Stimulated activated CD8-positive, alpha-beta memory T cell treated with anti-CD3 and anti-CD28 coated beads, Interleukin-15, amount 100 ng/mL, for 1 hour (primary cell): Measurements from ENCODE around the gene DENND1A.

Experiments
- DNase-seq: peaks from one replicate; pipeline ENCODE4 v3.0.0-alpha.2; 2020; ENCODE audit warnings: low read depth

DENND1A gene

DNA sequence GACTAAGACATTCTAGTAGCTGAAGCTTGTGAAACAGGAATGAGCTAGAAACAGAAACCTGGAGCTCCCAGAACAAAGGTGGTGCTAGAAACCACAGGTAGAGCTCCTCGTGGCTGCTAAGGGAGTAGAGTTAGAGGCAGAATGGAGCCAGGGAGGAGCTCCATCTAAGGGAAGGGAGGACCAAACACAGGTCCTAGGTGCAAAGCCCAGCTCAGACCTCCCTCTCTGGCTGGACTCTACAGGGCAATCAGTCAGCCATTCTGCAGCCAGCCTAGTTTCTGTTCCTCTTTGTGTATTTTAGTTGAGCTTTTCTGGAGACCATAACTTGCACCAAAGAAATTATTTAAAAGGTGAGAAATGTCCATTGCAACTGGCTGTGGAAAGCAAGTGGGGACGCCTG, 503.5 kb downstream of the DENND1A start:
- no peak for DNase-seq

DNA sequence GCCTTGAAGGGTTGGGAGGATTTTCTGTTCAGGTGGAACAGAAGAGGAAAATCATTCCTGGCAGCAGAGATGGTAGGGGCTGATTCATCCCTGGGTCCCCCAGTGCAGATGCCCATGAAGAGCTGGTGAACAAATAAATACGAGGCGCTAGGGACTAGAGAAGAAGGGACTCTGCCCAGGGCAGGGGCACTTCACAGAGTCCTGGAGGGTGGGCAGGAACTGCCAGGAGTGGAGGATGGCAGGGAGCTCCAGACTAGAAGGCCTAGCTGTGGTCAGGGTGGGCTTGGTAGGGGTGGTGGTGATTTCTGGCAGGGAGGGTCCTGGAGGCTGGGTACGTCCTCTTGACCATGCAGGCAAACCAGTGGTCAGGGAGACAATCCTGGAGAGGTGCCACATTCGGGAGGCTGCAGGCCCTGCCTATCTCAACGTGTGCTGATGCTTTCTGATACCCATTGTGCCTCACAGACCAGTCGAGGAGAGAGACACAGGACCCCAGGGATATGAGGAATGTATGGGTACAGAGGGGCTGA, 504.0 kb downstream of the DENND1A start:
- DNase-seq: no peak

DNA sequence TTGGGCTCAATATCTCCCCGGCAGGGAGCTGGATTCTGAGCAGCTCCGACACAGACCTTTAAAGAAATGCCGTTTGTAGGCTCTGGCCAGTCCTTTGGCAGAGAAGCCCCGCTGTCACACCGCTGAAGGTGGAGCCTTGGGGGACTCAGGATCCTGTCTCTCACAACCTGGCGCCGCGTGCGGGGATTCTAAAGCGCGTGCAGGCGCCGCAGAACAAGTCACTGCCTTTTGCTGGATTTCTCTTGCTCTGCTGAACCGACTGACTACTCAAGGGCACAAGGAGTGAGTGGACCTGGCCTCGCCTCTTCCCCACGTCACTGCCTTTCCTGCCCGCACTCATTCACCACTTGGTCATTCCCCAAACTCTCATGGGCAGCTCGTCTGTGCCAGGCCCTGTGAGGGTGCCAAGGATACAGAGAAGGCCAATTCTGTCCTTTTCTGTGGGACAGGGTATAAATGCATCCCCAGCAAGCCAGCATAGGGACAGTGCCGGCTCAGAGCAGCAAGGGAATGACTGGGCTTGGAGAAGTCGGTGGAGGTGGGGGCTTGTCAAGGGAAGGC, 504.6 kb downstream of the DENND1A start:
- DNase-seq: no peak

DNA sequence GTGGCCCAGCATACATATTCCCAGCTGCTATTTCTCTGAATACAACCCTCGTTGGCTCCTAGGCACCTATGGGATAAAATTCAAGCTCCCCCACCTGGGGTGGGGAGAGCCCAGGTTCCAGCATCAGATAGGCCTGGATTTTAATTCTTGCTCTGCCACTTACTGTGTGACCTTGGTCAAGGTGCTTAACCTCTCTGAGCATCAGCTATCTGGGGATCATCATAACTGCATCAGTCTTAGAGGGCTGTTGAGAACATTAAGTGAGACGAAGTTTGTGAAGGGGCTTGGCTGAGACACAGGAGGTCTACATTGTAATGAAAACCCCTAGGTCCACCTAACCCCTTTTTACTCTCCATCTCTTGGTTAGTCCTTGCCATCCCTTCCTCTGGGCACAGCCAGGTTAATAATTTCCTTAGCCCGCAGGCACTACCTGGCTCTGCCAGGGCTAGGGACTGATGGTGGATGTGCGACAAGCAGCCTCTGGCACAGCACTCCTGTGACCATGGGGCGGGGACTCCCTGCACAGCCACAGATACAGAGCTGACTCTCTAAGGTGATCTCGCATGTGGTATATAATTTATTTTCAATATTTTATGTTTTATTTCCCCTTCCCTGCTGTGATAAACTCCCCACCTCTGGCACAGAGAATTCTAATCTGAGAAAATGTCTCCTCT, 505.2 kb downstream of the DENND1A start:
- DNase-seq: no peak

DNA sequence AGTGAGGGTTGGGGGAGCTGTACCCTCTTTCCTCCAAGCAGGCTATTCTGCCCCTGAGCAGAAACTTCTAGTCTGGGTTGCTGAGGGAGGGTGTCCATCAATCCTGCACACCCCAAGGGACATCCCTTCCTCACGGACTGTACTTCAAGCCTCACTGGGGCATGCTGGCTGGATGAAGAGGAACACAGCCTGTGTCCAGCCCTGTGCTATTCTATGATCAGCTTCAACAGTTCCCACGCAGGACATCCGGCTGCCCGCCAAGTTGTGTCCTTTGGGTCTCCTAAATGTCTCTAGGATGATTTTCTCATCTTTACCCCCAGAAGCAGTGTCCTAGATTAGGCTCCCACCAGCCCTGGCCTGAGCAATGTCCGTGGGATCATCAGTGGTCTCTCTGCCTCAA, 505.8 kb downstream of the DENND1A start:
- DNase-seq: no peak

DNA sequence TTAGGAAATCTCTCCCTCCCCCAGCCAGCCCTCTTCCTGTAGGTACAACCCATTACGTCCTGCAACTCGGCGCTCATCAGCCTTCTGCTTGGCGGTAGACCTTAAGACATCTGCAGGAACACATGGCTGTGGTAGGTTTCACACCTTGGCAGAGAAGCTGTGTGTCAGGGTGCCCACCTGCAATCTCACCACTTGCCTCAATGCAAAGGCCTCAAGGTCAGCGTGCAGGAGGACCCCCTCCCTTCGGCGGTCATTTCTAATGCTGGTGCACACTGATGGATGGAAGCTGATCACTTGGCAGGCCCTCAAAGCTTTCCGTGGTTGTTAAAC, 506.6 kb downstream of the DENND1A start:
- no peak for DNase-seq

DNA sequence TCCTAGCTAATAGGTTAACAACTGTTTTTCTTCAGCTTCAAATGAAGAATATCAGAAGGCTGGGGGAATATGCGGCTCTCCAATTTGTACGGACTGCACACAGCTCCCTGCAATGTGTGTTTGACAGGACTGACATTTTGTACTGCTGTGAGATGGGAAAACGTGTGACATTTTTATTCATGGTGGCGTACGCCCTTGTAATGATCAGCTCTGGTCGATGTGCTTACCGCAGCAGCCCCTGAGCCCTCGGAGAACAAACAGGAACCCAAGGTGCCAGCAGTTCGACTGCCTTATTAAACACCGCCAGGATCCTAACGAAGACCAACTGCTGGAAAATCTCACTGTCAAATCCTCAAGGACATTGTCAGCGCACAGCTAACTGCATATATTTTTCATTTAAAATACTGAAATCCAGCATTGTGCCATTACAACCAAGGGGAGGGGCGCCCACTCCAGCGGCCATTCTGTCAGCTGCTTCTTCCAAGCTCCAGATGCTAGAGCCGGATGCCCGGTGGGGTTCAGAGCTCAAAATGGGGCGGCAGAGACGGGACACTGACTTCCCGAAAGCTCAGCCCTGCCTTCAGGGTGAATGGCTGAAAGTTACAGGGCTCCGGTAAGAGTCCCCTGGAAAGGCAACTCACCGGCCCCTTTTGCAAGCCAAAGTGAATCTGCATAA, 507.2 kb downstream of the DENND1A start:
- DNase-seq: no peak

DNA sequence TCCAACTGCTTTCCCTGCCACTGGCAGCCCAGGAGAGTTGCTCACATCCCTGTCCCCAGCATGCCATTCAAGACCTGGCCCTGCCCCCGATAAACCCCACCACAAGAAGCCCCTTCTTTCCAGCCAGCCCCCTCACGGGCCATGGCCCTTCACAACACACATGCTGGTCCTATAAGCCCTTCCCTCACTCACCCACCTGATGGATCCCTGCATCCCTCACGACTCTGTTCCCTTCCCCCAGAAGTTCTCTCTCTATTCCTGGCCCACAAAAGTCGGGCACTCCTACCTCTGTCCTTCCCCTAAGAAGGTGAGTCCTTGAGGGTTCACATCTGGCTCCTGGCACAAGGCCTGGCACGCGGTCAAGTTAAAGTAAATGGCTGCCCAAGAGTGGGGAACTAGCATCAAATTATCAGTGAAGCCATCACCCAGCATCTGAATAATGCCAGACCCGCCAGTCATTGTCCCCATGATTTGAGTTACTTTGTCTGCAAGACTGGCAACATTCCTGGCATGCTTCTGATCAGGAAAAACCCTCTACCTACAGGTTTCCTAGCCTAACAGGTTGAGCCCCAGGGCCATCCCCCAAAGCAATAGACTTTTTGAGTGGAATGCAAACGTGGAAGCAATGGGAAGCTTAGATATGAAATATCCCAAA, 508.0 kb downstream of the DENND1A start:
- DNase-seq: no peak

DNA sequence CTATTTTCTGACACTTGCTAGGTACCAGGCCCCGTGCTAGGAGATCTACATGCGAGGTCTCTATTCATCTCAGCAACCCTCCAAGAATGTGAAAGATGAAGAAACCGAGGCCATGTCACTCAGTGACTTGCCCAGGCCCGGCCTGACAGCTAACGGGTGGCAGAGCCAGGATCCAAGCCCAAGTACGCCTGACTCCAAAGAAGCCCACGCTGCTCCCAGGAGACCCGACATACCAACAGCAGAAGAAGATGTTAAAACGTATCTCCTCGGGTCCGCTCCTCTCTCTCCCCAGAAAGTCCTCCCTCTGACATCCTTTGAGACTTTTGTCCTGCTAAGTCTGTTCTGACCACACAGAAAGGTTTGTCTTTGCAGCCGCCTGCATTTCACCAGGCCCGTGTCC, 508.7 kb downstream of the DENND1A start:
- no peak for DNase-seq

DNA sequence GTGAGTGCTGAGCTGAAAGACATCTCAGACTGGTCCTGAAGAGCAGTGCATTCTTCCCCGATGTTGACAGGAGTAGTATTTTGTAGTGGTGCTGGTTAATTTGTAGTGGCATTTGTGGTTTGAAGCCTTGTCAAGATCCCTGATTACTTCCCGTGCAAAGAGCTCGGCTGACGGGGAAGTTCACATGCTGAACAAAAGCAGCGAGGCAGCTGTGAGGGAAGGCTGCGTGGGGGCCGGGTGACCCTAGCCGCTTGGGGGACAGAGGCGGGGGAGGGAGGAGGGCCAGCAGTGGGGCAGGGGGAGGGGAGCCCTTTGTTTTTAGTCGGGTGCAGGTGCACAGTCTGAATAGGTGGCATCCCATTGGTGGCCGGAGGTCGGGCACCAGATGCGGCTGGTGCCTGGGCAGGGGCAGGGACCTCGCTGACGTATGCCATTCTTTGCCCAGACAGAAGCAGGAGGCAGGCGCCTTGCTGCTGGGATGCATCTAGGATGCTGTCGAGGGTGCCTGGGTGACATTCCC, 509.3 kb downstream of the DENND1A start:
- no peak for DNase-seq

DNA sequence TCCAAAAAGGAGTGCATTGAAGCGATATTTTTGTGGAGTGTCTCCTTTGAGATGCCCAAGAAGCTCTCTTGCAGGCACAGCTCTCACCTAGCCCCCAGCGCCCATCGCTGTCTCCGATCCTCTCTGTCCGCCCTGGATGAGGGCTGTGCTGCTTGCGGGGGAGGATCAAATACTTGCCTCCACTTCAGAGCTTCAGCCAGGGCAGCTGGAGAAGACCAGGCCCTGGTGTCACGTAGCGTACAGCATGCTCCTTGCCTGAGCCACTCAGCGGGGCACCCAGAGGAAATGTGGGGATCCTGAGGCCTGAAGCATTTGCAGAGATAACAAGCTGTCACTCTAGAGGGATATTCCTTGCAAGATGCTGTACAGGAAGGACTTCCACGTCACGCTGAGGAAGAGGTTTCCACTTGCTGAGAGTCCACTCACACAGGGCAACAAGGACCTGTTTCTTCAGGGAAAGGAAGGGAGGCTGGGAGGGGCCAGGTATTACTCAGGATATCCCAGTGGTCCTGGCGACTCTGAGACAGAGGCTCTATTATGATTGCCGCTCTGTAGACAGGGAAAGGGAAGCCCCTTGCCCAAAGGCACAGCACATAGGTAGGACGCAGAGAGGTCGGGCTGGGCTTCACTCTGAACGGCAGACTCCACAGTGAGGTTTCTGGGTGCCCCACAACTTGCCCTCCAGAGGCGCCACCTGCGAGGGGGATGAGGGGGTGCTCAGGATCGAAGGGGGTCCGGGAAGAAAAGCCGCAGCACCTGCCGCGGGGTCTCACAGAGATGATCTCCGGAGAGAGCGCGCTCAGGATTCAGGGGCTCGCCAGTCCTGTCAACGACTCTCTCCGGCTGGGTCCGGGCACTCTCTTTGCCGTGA, 510.0 kb downstream of the DENND1A start:
- no peak for DNase-seq

DNA sequence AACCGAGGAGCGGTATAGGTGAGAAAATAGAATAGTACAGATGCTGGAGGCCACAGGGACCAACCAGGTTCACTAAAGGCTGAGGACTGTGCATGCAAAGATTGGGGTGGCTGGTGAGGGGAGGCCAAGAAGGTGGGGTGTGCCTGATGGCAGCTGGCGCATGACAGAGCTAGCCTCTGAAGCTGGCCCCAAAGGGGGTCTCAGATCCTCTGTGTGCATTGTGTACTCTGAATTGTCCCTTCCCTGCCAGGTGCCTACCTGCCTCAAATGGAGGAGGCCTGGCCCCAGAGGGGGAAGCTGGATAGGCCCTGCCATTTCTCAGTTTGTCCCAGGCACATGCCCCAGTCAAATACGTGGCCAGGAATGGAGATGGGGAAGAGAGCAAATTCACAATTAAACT, 510.8 kb downstream of the DENND1A start:
- no peak for DNase-seq

DNA sequence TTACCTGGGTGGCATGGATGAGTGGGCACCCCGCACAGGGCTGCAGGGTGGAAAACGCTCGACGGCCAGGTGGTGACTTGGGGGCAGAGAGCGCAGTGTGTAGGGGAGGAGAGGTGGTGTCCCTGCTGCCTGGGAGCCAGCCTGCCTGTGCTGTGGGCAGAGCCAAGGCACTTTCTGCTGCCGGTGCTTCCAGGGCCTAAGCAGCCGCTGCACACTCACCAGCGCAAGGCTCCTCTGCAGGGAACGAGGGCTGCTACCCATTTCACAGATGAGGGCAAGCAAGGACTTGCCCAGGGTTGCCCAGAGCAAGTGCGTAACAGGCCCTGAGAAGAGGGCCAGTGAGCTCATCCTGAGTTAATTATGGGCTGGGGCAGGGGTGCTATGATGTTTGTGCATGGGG, 511.4 kb downstream of the DENND1A start:
- DNase-seq: no peak

DNA sequence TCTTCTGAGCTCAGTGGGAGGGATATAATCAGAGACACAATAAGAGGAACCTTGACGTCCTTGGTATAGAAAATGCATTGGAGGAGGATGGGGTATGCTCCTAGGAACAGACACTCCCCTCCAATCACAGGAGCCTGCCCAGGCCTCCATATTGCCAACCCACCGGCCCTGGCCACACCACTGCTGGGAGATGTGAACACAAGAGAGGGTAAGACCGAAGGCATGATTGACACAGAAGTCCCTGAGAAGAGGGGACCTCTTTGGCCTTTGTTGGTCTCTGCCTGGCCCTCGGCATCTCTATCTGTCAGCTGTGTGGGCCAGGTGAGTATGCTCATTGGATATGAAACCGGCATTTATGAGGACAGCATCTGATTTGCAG, 511.9 kb downstream of the DENND1A start:
- DNase-seq: no peak

DNA sequence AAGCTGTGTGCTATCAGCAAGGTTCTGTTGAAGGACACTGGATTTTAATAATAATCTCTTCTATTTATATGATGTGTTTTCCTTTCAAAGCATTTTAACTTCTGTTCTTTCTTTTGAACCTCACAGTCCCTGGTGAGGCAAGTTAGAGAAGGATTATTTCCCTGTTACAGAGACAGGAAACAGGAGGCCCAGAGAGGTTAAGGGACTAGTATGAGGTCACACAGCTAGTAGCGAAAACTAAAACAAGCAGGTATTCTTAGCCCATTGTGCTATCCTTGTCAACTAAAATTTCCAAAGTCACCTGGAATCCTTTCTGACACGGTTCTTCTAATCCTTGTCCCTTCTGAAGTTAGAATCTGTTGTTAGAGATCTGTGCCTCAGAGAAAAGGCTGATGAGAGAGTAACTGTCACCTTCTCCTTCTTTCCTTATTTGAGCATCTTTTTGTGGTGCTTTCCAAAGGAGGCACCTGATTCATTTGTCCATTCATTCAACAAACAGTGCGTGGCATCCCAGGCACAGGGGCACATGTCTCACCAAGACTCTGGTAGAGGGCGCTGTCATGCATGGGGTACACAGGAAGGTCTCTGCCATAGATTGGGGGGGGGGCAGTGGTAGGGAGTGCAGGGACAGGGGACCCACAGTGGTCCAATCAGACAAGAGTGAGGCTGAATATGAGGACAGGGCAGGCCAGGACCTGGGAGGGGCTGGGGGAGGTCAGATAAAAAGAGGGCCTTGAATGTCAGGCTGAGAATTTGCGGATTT, 512.5 kb downstream of the DENND1A start:
- no peak for DNase-seq

DNA sequence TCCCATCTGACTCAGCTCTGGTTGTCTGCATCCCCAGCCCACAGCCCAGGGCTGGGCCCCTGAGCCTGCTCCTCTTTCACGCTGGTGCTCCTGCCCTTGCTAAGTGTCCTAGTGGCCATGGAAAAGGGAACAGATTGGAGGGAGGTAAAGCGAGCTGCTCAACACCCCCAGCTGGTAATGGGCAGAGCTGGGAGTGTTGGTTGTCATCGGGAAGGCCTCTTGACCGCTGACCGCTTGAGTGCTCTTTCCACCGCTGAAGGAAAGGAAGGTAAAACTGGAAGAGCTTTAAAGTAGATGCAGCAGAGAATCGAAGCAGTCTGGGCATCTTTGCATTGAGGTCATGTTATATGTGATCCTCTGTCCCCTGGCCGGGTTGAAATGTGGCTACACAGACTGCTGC, 513.8 kb downstream of the DENND1A start:
- no peak for DNase-seq

DNA sequence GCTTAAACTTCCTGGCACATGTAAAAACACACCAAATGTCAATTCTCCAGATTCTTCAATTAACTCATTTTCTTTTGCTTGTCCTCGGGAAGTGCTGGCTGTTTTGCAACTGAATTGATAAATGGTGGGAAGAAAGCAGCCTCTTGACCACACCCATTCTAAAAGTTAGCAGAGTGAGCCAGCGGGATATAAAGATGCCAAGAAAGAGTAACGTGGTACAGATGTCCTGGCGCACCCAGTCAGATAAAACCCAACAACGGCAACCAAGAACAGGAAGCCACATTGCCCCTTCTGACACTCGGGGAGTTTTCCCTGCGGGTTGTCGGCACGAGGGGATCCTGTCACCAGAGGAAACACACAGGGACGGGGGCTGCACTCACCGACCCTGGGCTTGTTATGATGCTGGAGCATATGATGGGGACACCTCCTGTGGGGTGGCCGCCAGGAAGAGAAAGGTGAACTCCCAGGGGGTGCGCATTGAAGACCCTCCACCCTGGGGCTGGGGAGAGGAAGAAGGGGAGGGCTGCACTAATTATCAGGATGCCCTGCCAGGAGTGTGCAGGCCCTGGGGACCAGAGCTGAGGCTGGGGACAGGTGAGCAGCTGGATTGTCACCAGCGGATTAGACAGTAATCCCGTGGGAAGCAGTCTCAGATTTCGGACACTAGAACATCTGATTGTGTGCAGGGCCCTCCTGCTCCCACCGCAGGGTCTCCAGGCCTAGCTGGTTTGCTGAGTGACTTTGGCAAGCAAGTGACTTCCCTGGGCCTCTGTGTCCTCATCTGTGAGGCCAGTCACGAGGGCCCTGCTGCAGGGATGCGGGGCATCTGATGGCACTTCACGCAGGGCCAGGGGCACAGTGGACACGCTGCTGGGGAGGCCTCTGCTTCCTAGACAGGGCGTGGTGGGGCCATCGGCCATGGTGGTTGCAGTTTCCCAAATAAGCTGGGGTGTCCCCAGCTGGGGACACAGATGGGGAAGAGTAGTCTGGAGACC, 514.7 kb downstream of the DENND1A start:
- DNase-seq: no peak

DNA sequence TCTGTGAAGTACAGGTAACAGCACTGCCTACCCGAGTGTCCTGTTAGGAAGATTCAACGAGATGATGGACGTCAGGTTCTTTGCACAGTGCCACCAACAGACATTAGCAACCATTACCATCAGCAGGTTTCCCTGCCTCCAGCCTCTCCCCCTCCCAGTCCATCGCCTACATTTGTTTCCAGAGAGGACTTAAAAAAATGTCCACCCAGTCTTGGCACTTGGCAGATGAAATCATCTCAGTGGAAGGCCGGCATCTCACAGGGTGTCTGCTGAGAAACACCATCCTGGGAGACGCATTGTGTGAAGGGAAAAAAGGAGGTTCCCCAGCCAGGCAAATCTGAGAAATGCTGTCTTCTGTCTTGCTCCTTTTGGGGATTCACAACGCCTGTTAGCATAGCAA, 515.7 kb downstream of the DENND1A start:
- DNase-seq: no peak

DNA sequence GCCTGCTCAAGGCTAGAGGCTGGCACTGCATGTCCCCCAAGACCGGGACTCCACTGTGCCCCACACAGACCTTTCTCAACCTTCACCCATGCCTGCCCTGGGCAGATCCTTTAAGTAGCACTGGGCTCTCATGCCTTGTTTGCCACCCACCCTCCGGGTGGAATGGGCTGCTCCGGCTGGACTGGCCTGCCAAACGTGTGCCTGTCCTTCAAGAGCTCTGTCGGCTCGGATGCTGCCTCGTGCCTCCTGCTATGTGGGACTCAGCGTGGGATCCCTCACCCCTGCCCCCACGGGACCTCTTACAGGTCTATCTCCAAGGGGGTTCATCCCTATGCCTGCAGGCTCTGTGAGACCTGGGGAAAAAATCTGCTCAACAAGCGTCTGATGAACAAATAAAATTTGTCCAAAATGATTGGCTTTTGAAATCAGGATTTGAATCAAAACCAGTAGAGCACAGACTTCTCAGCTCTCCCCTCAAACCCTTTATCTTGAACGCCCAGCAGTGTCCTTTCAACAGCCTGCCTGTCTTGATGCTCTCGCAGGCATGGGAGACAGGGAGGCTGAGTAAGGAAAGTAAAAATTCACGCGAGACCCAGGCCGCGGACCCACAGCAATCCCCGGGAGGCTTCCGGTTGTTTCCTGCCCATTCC, 517.6 kb downstream of the DENND1A start:
- no peak for DNase-seq
